GM19035 (cell line): ENCODE data around the gene NAPA.

ENCODE experiments used
- ATAC-seq: cut with Tn5 transposase; IDR thresholded peaks from one replicate; pipeline ENCODE4 v1.9.1; 2021; ENCODE audit not compliant: unreplicated experiment

Gene NAPA

DNA sequence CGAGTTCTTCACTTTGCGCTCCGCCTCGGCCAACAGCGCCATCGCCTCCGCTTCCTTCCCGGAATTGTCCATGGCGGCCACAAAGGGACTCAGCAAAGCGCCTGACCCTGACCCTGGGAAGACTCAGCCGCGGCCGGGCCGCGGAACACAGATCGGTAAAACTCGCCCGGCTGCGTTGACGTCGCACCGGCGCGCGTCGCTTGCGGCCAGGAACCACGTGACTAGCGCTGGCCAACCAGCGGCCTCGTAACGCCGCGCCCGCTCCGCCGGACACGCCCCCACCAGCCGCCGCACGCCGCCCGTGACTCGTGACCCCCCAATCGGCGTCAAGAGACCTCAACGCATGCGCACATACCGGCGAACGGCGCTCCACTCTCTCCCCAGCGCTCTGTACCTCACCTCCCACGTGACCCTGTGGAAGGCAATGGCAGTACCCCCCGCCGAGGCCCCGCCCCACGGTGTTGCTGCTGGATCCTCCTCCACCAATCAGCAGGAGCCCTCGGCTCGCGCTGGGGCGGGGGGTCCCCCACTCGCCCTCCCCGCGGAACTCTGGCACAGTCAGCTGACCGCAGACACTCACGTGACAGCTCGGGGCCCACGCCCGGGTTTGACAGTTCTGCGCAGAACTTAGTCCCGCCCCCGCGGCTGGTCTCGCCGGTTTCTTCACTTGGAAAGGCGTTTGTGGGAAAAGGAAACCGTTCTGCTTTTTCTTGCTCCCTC lies at the start of gene NAPA:
NAPA (minus strand) TSS at position 195 of the 720 bp plus-strand sequence; CDS start at position 72, 123 bp downstream.
- ATAC-seq: peak; percentile 83

DNA sequence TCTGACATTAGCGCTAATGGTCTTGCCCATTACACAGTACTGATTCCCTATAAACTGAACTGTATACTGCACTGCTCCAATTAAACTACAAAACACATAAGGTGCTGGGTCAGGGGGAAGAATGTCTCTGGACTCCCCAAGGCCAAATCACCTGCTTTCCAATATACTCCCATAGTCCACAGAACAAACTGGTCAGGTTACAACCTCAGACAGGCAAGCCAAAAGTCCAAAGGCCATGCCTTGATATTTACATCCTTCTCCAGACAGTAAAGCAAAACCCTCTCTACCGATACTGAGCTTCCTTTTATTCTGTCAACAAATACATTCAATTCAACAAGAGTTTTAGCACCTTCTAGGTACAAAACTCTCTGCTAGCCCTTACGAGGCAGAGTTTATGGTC lies 49.2 kb upstream of the NAPA start:
- ATAC-seq: no peak

GRCh38 chr19:47561440-47562057 lies 46.7 kb upstream of the NAPA start:
- no peak for ATAC-seq

DNA sequence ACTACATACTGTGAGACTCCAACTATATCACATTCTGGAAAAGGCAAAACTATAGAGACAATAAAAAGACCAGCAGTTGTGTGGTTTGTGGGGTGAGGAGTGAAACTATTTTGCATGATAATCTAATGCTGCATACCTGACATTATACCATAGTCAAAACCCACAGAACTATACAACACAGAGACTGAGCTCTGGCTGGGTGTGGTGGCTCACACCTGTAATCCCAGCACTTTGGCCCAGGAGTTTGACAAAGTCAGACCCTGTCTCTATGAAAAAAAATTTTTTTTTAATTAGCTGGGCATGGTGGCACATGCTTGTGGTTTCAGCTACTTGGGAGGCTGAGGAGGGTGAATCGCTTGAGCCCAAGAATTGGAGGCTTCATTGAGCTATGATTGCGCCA lies 46.1 kb upstream of the NAPA start:
- no peak for ATAC-seq

DNA sequence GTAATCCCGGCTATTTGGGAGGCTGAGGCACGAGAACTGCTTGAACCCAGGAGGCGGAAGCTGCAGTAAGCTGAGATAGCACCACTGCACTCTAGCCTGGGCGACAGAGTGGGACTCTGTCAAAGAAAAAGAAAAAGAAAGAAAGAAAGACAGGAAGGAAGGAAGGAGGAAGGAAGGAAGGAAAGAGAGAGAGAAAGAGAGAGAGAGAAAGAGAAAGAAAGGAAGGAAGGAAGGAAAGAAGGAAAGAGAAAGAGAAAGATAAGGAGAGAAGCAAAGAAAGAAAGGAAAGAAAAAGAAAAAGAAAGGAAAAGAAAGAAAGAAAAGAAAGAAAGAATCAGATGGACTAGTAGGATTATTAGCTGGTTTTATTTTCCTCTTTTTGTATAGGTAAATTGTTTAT lies 35.3 kb upstream of the NAPA start:
- ATAC-seq: no peak

DNA sequence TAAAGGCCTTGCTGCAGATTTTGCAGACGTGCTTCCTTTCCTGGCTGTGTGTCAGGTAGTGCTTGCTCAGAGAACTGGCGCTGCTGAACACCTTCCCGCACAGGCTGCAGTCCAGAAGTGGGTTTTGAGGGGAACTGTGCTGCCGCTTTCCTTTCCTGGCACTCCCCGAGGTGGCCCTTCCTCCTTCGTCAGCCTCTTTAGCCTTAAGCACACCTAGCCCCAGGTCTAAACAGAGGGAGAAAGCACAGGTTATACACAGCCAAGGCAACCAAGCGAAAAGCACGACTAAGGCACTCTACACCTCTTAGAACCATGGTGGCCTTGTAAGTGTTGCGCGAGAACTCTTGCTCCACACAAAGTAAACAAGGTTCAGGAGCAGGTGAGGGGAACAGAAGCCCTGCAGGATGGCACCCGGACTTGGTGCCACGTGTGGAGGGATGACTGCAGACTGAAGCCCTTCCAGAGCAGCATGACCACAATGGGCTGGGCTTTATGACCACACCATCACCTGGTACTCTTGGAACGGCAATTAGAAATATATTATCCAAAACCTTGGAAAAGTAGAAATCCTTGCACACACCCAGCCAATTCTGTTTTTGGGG lies 34.5 kb upstream of the NAPA start:
- ATAC-seq: no peak

DNA sequence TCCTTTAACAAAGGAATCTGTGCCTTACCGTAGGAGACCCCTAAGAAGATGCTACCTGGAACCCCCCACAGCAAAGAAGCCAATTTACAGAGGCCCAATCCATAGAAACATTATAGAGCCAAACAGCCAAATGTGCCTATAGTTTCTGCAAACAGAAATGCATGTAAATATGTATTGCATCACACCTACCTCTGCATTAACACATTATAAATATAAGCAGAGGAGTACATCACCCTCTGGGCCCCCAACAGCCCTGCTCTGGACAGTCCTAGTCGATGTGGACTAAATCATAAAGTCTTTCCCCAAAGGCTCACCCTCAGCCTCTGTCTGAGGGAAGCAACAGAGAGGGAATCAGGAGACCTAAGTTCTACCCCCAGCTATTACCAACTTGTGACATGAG lies 32.3 kb upstream of the NAPA start:
- no peak for ATAC-seq

GRCh38 chr19:47545061-47545948 lies 30.4 kb upstream of the NAPA start:
- ATAC-seq: no peak

DNA sequence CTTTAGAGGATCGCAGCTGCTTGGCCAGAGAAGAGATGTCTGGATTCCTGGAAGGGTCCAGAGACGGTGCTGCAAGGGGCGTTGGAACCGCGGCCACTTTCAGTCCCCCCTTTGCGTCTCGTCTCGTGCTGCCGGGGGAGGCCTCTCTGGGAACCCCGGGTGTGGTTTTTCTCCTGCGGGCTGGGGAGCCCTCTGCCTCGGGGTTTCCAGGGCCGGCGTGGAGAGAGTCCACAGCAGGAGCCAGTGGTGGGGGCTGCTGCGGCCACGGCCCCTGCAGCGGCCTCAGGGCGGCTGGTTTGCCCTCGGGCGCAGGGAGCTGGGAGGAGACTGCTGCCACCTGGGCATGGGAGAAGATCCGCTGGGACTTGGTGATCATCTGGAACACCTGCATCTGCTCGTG lies 29.6 kb upstream of the NAPA start:
- ATAC-seq: no peak

DNA sequence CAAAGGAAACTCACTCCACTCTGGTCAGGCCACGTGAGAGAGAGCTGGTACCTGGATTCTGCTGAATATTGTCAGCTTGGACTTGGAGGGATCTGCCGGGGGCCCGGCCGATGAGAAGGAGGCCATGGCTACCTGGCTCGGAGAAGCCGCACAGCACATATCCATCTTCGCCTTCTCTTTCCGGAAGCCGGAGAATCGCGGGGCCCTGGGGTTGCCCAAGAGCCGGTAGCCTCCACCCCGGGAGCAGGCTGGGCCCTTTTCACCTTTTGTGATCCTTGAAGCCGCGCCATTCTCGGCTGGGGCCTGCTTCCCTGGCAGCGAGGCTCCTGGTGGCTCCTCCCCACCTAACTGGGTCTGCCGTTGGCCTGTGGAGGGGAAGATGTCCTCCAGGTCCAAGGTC lies 29.2 kb upstream of the NAPA start:
- no peak for ATAC-seq

DNA sequence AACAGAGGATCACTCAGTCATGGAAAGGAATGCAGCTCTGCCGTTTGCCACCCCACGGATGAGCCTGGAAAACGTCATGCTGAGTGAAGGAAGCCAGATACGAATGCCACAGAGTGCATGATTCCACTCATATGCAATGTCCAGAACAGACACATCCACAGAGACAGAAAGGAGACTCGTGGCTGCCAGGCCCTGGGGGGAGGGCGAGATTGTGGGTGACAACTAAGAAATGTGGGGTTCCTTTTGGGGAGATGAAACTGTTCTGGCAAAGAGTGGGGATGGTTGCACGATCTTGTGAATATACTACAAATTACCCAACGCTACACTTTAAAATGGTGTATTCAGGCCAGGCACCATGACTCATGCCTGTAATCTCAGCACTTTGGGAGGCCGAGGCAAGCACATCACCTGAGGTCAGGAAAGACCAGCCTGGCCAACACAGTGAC lies 27.2 kb upstream of the NAPA start:
- ATAC-seq: no peak

DNA sequence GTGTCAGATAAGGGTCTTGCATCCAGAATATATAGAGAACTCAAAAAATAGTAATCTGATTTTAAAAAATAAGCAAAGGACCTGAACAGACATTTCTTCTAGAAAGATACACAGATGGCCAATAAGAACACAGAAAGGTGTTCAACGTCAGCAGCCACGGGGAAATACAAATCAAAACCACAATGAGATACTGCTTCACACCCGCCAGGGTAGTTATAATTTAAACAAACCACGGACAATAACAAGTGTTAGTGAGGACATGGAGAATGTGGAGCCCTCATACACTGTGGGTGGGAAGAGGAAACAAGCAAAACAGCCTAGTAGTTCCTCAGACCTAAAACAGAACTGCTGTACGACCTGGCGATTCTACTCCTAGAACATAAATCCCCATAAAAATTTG lies 26.7 kb upstream of the NAPA start:
- no peak for ATAC-seq

DNA sequence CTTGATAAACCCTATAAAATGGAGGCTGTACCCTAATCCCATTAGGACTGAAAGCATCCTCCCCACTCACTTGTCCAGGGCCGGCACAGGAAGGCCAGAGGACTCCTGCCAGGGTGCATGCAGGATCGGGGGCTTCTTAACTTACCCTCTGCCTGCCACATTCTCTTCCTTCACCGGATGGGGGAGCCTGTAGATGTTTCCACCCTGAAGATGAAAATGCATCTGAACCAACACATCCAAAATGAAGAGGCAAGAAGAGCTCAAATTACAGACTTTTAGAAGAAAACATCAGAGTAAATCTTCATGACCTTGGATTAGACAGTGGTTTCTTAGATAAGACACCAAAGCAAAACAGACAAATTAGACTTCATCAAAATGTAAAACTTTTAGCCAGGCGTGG lies 25.9 kb upstream of the NAPA start:
- no peak for ATAC-seq

DNA sequence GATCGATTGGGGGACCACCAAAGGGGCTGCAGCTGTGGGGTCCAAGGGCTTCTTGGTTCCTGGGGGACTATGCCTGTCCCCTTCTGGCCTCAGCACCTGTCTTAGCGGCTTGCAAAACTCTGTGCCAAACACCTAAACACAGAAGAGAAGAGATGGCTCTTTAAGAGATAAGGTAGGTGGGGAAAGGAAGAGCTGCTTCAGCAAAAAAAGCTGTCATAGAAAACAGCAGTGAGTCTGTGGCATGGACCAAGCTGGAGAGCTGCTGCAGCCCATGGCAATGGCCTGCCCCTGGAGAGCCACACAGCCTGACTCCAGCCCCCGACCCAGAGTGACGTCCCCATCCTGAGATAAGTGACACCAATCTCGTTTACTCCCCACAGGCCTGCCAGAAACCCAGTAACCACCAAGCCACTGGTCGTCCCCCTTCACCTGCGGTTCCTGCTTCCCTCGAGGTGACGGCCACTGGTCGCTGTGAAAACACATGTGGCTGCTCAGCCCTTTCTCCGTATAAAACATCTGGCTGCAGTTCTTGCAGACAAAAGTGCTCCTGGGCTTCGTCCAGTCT lies 25.0 kb upstream of the NAPA start:
- ATAC-seq: no peak

- ATAC-seq: no peak
Observed at GRCh38 chr19:47538812-47539211, 23.9 kb upstream of the NAPA start.

DNA sequence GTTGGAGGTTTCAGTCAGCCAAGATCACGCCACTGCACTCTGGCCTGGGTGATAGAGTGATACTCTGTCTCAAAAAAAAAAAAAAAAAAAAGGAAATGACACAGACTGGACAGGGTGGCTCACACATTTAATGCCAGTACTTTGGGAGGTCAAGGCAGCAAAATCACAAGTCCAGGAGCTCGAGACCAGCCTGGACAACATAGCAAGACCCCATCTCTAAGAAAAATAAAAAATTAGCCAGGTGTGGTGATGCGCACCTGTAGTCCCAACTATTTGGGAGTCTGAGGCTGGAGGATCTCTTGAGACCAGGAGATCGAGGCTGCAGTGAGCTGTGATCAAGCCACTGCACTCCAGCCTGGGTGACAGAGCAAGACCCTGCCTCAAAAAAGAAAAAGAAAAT lies 22.6 kb upstream of the NAPA start:
- no peak for ATAC-seq

- ATAC-seq: no peak
Observed at GRCh38 chr19:47534628-47535027, 19.8 kb upstream of the NAPA start.

GRCh38 chr19:47531640-47532387 lies 17.0 kb upstream of the NAPA start:
- no peak for ATAC-seq

DNA sequence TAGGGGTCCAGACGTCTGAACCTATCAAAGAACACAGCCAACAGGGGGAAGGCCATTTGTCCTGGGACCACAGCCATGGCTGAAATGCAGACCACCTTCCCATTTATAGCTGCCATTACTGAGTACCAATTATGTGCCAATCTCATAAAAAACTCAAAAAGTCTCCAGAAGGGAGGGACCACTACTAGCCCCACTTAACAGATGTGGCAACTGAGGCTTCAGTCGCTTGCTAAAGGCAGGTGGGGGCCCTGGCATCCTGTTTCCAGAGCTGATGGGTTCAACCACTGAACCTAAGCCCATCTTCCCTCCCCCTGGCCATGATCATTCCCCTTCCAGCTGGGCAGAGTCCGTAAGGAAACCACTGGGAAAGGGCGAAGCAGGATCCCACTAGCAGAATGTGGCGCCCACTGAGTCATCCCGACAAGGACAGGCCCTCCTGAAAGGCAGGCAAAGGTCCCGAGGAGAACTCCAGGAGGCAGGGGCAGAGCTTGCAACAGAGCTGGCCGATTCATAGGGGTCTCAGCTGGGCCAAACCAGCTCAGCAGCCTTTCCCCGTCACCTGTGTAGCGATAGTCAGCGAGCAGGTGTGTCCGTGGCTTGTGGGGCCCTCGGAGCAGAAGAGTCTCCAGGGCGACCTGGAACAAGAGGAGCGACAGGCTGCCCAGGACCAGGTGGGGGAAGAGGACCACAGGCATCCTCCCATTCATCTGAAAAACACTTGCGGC lies 14.3 kb upstream of the NAPA start:
- ATAC-seq: no peak

GRCh38 chr19:47526798-47527197 lies 11.9 kb upstream of the NAPA start:
- ATAC-seq: no peak
